ENCODE data around the gene PARP8. TPM values are rescaled to one million over a fixed set of nuclear protein-coding genes. Genes with fewer than 3 reads are reported as not detected.

PARP8 gene
- total and polyA plus RNA-seq, 12 donors, result 0.97 to 14.5 (median 5.2) TPM

DNA sequence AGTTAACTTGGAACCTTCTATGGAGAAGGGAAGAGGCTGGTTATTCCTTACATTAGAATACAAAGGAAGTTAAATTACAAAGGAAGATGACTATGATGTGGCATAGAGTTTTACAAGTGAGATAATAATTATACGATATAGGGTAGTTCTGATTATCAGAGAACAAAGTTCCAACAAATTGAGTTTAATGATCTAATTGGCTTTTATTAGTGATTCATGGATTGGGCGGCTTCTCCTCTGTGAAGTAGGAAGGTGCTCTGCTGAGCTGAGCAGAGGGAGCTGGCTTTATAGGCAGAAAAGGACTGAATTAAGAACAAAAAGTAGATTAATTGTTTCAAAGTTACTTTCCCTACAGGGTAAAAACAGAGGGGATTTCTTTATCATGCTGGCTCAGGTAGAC, 49.7 kb downstream of the PARP8 start:
- ATAC-seq, result no peak
- Histone ChIP-seq H3K4me3 (no peak overlapping the region), H3K27me3 (no peaks in the 10 kb centered on the region), H3K36me3 (no peaks in the 10 kb centered on the region), H3K9me3 (no peaks in the 10 kb centered on the region), H3K4me1 (peaks cover 0 to 39% (median 2%) of the 10 kb centered on the region in 9 donors), H3K27ac (no peak overlapping the region)
- WGBS, 2 donors, result 97% methylated on average over 2 of the region's 2 CpGs
- TF ChIP-seq, protein P1, sequence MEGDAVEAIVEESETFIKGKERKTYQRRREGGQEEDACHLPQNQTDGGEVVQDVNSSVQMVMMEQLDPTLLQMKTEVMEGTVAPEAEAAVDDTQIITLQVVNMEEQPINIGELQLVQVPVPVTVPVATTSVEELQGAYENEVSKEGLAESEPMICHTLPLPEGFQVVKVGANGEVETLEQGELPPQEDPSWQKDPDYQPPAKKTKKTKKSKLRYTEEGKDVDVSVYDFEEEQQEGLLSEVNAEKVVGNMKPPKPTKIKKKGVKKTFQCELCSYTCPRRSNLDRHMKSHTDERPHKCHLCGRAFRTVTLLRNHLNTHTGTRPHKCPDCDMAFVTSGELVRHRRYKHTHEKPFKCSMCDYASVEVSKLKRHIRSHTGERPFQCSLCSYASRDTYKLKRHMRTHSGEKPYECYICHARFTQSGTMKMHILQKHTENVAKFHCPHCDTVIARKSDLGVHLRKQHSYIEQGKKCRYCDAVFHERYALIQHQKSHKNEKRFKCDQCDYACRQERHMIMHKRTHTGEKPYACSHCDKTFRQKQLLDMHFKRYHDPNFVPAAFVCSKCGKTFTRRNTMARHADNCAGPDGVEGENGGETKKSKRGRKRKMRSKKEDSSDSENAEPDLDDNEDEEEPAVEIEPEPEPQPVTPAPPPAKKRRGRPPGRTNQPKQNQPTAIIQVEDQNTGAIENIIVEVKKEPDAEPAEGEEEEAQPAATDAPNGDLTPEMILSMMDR (IDR thresholded peaks at IDR 0.05), result no peak
- intact Hi-C loops (cut with DNase I), result no loop called here
- no peak for DNase-seq

DNA sequence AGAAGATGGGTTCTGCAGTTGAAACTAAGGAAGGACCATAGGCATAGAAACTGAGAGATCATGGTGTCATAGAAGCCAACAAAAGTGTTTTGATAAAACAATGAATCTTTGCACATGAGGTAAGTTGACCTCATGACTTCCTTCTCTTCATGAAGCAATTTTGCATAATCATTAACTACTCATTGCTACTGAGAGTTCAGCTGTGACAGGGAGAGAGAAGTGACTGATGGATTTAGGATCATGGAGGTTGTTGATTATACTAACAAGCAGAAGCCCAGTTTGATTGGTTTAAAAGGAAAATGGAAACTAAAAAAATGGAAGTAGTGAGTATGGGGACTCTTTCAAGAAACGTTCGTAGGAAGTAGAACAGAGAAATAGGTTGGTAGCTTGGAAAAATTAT, 51.2 kb downstream of the PARP8 start:
- H3K27ac ChIP-seq, result no peak overlapping the region
- no peak for ATAC-seq
- intact Hi-C loops (cut with DNase I), result no loop called here

DNA sequence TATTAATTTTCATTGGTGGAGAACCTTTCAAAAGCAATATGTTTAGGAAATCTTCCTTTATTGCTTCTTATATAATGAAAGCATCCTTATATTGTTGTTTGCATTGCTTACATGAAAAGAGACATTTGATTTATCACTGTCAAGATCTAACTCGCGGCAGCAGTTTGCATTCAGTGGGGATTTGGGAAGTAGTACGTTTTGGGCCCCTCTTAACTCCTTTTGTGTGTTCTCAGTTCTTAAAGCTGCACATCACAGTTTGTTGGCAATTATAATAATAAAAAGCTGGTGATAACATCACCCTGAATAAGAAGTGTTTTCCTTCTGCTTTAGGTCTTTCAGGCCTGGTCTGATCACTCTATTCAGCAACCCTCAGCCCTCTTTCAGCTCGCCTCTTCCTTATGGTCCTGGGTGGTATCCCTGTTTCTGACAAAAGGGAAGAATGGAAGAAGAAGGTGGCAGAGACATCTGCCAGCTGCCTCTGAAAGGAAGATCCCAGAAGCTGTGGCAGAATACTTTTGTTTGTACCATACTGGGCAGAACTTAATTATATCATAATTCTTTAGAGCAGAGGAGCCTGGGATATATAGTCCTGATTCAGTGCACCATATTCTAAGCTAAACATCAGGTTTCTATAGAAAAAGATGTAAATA, 53.7 kb downstream of the PARP8 start:
- 75 to 81% methylated on average over 4 of the region's 4 CpGs for WGBS, 2 donors

More for the DNA sequence above, 51.2 kb downstream of the PARP8 start:
- H3K4me1 ChIP-seq, result peaks cover 0 to 26% (median 0%) of the 10 kb centered on the region in 9 donors
- WGBS, 2 donors, result 87% methylated on average over 2 of the region's 2 CpGs
- H3K27me3 ChIP-seq, result no peaks in the 10 kb centered on the region
- no peaks in the 10 kb centered on the region for H3K36me3 ChIP-seq
- no peaks in the 10 kb centered on the region for H3K9me3 ChIP-seq
- TF ChIP-seq, protein P1 (IDR thresholded peaks at IDR 0.05), result no peak
- no peak overlapping the region for H3K4me3 ChIP-seq
- no peak for DNase-seq

DNA sequence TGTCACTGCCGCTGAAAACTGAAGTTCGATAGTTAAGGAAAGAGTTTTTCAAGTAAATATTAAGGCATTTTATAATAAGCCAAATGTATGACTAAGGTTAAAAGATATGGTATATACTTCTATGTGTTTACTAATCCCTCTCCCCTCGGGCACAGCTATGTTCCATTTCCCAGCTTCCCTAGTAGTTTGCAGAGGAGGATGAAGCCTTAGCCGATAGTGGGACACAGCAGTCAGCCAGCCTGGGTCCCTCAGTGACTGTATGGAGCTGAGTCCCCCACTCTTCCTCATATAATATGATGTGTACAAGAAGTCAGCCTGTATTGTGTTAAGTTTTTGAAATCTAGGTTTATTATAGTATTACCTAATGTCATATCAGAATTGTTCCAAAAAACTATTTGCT, 55.8 kb downstream of the PARP8 start:
- TF ChIP-seq, protein P1 (IDR thresholded peaks at IDR 0.05), result no peak
- no peaks in the 10 kb centered on the region for H3K9me3 ChIP-seq
- peaks cover 0 to 25% (median 0%) of the 10 kb centered on the region in 9 donors for H3K4me1 ChIP-seq
- H3K4me3 ChIP-seq, result no peak overlapping the region
- intact Hi-C loops (cut with DNase I), result no loop called here
- DNase-seq, result no peak
- no peaks in the 10 kb centered on the region for H3K27me3 ChIP-seq
- no peak overlapping the region for H3K27ac ChIP-seq
- no peak for ATAC-seq
- H3K36me3 ChIP-seq, result no peaks in the 10 kb centered on the region
- WGBS, 2 donors, result 90 to 93% methylated on average over 4 of the region's 4 CpGs

More for the DNA sequence above, 53.7 kb downstream of the PARP8 start:
- Histone ChIP-seq H3K27me3 (no peaks in the 10 kb centered on the region), H3K9me3 (no peaks in the 10 kb centered on the region), H3K4me1 (peaks cover 0 to 17% (median 0%) of the 10 kb centered on the region in 9 donors), H3K4me3 (no peak overlapping the region), H3K36me3 (no peaks in the 10 kb centered on the region), H3K27ac (no peak overlapping the region)
- intact Hi-C loops (cut with DNase I), result no loop called here
- DNase-seq (no peak), ATAC-seq (no peak)
- TF ChIP-seq, protein P1 (IDR thresholded peaks at IDR 0.05), result no peak

All from heart right ventricle (tissue), 16 donors.